NCI-H446 (cell line): ENCODE measurements around the gene MDK.
A peak's percentile ranks its signal among the peaks of the same experiment; 100 is the strongest.

Source experiments
- DNase-seq, 2 experiments: peaks; one replicate each; lab custom pipeline; 2025; lab: John Stamatoyannopoulos, UW

The MDK gene, protein sequence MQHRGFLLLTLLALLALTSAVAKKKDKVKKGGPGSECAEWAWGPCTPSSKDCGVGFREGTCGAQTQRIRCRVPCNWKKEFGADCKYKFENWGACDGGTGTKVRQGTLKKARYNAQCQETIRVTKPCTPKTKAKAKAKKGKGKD

DNA sequence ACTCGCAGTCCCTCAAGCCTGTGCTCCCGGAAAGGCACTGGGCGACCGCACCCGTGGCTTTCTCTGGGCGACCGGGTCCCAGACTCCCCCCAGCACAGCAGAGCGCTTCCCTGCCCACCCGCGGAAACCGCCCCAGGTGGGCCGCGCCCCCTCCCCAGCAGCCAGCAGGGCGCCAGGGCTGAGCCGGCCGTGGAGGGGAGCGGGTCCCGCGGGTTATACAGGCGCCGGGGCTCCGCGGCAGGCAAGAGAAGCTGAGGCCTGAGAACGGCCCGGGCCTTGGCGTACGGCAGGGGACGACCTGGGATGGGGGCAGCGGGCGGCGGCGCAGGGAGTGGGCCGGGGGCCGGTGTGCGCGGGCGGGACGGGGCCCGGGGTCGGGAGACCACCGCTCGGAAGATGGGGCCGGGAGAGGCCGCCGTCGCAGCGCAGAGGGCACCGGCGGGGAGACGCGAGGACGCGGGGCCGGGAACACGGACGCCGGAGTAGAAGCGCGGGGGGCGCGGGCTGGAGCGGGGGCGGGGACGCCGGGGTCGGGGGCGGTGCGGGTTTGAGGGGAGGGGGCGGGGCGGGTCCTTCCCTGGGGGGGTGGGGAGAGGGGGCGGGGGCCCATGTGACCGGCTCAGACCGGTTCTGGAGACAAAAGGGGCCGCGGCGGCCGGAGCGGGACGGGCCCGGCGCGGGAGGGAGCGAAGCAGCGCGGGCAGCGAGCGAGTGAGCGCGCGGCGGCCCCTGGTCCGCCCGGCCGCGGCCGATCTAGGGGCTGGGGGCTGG, at the start of gene MDK:
Gene MDK, plus strand, starts transcription at position 622 of the 771 bp plus-strand sequence. CDS start 389 bp downstream, outside the sequence.
- no peak for DNase-seq

DNA sequence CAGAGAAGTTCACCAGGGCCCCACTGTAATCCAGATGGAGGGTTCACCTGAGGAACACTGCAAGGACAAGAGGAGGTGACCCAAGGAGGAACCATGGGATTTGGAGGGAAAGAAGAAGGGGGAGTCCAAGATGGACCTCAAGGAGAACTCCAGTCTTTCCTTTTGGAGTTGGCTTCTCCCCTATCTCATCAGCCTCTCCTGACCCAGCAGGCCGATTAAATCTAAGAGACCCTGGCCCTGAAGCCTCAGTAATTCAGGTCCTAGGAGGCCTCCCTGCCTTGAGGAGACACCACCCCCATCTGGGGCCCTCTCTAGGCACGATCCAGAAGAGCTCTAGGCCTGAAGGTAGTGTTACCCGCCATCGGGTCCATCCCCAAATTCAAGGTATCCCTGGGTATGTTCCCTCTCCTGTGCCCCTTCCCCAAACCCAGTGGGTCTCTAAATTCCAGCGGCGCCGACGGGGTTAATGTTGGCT, 49.3 kb upstream of the MDK start:
- DNase-seq, result no peak

DNA sequence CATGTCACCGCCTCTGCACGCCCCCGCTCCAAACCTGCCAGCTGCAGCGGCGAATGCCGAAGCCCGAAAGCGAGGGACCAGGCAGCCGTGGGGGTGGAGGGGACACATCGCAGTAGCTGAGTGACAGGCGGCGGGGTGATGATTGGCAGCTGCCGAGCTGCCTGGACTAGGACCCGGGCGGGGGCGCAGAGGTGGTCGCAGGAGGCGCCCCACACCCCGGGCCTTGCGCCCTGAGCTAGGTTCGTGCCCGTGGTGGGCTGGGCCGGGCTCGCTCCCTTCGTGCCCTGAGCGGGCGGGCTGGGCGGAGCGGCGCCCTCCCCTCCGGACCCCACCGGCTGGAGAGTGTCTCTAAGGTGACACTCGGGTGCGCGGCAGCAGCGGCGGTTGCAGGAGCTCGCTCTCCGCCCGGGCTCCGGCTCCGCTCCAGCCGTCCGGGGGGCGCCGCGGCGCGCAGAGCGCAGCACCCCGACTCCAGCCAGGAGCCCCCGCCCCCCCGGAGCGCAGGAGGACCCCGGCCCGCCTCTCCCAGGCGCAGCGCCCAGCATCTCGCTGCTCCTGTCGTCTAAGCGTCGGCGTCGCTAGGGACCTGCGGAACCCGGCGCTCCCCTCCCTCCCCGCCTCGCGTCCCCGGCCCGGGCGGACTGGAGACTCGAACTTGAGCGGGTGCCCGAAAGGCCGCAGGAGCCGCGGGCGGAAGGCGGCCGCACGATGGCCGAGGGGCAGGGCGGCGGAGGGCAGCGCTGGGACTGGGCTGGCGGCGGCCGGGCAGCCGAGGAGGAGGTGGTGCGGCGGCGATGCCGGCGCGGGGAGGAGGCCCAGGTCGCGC, 48.7 kb upstream of the MDK start:
- no peak for DNase-seq

DNA sequence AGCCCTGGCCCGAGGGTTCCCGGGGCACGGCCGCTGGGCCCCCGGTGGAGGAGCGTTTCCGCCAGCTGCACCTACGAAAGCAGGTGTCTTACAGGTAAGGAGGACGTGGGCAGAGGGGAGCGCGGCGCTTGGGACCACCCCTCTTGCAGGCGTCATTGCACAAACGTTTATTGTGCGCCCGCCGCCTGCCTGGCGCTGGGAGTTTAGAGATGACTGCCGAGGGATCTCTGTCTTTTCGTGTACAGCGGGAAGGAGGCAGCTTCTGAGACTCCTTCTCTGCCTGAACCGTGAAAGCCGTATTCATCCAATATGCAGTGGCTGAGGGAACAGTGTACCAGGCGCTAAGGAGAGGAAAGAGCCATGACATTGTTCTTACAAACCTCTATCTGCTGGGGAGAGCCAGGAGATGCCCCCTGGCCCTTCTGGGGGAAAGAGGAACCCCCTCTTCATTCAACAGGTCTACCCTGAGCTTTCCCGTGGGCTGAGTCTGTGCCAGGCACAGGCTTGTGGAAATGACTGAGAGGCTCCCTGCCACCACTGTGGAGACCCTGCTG, 48.0 kb upstream of the MDK start:
- DNase-seq, result no peak

DNA sequence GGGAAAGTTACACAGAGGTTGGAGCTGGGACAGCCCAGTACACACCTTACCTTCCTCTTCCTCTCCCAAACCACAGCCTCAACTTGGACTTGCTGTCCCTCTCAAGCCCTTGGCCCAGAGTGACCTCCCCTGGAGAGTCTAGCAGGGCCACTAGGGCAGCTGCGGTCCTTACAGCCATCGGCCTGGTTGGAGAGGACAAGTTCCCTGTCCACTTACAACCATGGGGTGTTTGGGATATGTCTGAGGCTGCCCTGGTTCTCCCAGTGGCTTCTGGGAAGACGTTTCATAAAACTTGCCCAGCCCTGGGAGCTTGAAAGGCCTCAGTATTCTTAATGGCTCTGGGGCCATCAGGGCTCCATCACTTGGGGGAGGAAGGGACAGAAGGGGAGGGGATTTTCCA, 47.3 kb upstream of the MDK start:
- DNase-seq, result no peak

DNA sequence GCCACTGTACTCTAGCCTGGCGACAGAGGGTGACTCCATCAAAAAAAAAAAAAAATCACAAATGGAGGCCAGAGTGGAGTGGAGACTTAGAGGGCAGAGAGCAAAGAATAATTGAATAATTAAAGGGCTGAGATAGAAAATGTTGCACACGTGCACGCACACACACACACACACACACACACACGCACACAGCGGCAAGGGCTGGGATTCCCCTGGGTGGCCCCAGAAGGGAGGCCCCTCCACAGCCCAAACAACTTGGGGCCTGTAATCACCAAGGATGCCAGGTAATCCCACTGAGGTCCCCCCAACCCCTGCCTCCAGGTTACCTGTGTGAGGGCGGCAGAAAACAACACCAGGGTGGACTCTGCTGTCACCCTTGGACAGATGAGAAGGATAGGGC, 46.2 kb upstream of the MDK start:
- DNase-seq, result no peak

DNA sequence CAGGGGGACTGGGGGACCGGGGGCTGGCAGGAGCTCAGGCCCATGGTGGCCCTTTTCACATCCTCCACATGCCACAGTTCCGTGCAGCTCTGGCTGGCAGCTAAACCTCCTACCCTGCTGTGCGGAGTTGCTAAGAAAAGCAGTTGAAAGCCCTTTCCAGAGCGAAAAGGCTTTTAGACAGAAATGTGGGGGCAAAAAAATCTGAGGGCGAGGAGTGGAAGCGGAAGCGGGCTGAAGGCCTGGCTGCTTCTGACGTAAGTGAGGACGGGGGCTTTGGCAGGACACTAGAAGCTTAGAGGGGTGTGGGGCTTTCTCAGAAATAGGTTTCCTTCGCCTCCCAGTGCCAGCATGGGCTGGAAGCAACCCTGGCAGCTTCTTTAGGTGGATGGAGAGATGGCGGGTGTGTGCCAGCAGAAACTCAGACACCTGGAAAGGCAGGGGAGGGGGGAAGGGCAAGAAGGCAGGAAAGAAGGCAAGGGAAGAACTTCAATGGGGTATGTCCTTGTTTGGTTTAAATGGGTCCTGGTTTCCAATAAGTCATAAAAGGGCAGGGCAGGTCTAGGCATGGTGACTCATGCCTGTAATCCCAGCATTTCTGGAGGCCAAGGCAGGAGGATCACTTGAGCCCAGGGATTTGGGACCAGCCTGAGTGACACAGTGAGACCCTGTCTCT, 45.4 kb upstream of the MDK start:
- DNase-seq, result peak in 1 of 2 experiments; percentile 24

DNA sequence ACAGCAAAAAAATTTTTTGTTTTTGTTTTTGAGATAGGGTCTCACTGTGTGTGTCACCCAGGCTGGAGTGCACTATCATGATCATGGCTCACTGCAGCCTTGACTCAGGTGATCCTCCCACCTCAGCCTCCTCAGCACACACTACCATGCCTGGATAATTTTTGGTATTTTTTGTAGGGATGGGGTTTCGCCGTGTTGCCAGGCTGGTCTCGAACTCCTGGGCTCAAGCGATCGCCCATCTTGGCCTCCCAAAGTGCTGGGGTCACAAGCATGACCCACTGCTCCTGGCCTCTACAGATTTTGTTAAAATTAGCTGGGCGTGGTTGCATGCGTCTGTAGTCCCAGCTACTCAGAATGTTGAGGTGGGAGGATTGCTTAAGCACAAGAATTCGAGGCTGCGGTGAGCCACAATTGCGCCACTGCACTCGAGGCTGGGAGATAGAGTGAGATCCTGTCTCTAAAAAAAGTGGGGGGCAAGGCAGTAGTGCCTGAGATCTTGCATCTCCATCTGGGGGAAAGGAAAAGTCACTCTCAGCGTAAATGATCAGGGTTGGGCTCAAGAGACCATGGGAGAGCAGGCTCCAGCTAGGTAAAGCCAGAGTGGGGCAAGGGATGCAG, 44.8 kb upstream of the MDK start:
- no peak for DNase-seq

DNA sequence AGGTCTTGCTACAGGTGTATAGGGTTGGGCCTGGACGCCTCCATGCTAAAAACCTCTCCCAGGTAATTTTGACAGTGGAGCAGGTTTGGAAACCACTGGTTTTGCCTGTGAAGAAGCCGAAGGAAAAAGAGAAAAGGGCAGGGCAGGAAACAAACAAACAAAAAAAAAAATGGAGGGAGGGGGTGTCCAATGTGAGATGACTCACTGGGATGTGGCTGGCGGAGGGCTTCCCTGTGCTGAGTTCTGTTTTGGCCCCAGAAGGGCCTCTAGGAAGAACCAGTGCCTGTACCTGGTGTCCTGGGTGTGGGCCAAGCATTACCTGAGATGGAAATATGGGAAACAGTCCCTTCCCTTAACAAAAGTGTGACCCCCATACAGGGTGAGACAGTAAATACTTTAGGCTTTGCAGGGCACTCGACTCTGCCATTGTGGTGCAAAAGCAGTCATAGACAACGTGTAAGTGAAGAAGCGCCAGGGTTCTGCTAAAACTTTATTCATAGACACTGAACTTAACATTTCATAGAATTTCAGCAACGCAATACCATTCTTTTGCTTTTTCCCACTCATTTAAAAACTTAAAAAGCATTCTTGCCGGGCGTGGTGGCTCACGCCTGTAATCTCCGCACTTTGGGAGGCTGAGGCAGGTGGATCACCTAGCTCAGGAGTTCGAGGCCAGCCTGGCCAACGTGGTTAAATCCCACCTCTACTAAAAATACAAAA, 43.7 kb upstream of the MDK start:
- DNase-seq, result no peak

DNA sequence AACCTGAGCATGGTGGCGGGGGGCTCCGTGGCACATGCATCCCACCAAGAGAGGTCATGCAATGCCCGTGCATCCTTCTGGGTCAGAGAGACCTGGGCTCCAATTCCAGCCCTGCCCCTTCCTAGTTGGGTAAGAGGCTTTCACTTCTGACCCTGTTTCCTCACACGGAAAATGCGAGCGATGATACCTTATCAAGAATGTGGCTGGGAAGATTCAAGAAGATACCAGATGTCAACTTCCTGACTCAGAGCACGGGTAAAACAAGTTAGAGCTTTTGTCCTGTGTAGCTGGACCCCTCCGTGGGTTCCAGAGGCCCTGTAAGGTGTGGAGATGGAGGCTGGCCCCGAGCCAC, 42.9 kb upstream of the MDK start:
- no peak for DNase-seq

DNA sequence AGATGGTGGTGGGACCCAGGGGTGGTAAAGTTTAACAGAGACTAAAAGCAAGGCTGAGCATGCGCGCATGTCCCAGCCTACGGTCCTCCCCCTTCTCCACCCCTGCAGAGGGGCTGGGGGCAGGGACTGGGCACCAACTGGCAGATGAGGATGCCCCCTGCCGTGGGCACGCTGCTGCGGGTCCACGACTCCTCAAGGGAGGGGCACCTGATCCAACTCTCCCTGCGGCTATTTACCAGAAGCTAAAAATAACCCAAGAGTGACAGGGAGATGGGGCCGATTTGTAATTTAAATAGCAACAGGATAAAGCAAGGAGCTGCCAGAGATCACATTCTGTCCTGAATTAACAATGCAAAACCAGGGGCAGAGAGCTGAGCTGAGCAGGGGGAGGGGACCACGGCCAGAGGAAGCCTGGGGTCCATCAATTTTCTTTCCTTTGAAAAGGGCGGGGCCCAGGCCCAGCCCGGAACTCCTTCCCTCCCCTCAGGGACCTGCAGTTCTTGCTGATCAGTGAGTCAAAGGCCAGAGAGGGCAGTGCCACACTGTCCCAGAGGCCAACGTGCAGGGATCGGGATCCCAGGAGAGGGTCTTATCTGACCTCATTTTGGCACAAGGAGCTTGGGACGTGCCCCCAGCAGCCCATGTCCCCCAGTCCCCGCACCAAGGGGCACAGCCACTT, 42.3 kb upstream of the MDK start:
- peak in 1 of 2 experiments; percentile 38 for DNase-seq

DNA sequence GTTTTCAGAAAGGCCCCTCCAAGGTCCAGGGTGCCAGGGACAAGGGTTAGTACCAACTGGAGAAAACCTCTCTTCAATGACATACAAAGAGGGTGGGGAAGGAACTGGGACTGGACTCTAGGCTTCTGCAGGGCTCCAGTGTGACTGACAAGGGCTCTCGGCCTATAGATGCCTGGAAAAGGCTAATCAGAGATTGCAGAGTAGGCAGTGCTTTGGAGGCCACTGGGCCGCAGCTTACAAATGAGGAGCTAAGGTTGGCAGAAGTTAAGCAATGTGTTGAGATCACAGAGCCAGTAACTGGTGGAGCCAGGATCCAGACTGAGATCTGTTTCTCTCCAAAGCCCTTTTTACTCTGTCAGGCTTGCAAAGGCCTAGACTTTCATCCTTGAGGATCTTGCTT, 41.7 kb upstream of the MDK start:
- DNase-seq, result no peak

DNA sequence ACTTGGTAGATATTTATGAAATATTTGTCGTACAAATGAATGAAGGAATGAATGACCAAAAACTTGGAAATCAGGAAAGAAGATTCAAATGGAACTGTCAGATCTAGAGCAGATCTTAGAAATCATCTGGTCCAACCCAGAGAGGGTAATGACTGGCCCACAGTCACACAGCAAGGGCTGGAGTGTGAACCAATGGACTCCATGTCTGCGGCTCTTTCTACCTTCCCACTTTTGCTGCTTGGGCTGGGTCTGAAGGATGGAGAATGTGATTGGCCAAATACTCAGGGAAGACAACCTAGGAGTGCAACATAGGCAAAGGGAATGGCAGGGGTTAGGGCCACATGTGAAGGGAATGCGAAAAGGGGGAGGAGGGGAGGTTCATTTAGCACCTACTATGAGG, 40.0 kb upstream of the MDK start:
- DNase-seq, result no peak

DNA sequence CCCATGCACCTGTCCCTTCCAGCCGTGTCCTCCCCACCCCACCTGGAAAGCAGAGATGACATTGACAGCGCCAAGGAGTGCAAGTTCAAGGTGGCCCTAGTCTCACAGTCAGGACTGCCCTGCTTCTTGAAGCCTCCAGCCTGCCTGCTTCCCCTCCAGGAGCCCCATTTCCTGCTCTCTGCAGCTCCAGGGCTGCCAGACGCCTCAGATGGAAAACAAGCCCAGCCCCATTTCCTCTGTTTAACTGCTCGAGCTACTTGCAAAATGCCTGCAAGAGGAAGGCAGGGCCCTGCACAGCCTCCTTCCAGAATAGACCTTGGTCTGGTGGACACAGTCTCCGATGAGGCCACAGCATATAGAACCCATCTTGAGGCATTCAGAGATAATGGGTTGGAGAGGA, 39.2 kb upstream of the MDK start:
- DNase-seq, result no peak

DNA sequence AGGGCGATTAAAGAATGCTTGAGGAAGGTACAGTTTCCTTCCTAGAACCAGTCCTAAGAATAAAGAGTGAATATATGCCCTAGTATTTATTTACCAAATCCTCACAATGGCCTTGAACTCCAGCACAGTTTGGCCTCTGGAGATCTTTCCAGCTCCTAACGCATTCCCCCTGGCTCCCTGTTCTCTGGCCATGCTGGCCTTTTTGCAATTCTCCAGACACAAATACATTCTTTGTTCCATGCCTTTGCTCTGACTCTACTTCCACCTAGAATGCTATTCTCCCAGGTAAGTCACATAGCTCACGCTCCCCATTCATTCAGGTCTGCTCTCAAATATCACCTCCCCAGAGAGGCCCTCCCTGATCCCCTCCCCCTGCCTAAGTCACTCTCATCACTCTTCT, 37.9 kb upstream of the MDK start:
- no peak for DNase-seq

DNA sequence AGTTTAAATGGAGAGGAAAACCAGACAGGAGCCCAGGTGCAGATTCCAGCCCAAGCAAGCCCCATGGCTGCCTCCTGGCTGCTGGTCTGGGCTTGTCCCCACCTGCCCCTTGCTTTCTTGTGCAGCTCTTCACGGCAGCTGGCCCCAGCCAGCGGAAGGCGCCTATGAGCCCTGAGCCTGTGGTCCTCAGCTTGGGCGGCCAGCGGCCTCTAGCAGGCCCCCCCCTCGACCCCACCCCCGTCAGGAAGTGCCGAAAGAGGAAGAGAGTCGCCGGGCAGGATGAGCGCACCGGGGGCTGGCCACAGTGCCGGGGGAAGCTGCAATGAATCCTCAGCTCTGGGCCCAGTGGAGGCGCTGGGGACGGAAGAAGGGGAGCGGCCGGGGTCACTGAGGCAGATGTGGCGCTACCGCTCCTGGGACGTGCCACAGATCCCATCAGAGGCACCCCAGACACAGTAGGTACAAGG, 36.3 kb upstream of the MDK start:
- no peak for DNase-seq

DNA sequence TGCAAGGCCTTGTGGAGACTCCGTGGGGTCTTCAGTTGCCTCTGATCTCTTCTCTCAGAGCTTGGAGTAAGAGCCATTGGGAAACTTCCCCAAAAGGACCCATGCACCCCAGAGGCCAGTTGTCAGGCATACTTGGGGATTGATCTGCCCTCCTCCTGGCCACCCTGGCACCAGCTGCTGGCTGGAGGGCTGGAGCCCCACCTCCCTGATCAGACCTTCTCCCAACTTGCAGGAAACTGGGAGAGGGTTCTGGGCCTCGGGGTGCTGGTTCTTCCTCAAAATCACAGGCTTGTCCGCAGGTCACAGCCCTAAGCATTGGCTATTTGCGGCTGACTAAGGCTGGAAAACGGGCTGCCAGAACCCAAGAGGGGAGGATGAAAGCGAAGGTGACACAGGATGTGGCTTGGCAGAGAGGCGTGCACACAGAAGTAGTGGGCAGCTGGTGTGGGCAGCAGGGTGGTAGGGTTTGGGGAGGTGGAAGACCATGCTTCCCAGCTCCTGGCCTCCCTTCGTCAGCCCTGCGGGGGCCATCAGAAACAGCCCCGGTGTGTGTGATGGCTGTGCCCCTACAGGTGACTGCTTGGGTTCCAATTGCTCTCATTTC, 35.5 kb upstream of the MDK start:
- no peak for DNase-seq

DNA sequence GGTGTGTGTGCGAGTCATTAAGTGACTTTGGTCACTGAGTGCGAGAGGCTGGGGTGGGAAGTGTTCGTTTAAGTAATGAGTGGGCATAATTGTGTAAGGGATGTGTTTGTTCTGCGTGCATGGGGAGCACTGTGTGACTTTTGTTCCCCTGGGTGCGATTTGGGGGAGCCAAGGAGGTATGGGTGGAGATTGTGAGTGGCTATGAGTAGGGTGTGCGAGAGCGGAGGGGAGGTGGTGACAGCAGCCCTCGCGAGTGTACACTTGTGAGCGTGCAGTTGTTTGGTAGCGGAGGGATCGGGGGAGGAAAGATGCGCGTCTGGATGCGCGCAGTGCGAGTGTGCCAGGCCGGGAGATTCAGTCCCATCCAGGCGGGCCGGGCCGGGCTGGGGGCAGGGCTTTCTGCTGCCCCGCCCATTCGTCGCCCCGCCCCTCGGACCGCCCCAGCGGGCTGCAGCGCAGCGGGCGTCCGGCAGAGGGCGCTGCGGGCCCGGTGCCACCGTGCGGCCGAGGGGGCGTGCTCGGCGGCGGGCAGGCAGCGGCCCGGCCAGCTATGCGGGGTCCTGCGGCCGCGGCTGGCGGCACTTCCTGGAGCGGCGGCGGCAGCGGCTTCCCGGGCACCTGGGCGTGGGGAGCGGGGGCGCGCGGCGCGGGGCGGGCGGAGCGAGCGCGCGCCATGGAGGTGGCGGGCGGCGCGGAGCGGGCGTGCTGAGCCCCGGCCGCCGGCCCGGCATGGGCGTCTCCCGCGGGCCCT, 34.4 kb upstream of the MDK start, which contains the start of gene DGKZ:
Gene DGKZ, plus strand, starts transcription at position 578 of the 751 bp plus-strand sequence. CDS start 197 bp downstream, outside the sequence.
- DNase-seq, result peak; percentile 44 to 90
